ENCODE results near the gene TMEM203. TPM values are rescaled to one million over a fixed set of nuclear protein-coding genes. Genes with fewer than 3 reads are reported as not detected.
A peak's percentile ranks its signal among the peaks of the same experiment; 100 is the strongest.

TMEM203 gene
- polyA plus RNA-seq, 1 of the 3 experiments (the other 2 are of a cell fraction): 55.6 TPM

DNA sequence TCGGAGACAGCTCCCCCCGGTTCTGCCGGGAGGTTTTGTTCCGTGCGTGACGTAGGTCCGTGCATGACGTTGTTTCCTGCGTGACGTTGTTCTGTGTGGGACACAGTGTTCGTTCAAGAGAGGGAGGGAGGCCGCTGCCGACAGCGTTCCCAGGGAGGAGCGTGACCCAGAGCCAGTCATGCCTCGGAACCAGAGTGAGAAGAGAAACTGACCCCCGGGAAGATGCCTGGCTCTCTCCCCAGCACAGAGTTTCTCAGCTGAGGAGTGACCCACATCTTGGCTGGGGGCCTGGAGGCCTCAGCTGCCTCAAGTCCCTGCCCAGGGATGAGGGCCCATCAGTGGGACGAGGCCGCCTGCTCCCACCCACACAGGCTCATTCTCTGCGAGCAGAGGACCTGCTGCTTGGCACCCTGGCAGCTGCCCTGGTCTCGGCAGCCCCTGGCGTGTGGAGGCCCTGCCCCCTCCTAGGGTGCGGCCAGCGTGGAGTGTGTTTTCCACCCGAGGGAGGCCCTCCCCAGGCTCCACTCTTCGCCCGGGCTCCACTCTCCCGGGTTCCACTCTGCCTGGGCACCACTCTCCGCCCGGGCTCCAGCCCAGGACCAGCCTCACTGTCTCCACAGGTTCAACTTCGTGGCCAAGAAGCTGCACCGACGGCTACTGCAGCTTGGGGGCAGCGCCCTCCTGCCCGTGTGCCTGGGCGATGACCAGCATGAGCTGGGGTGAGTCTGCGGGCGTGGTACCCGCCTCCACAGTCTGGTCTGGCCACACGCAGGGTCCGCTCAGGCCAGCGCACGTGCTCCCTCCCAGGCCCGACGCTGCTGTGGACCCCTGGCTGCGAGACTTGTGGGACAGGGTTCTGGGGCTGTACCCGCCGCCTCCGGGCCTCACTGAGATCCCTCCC is 8.0 kb upstream of the TMEM203 start:
- CTCF ChIA-PET: interaction anchor here (0.9 to 1.9 kb wide), 5 partner anchors 14 to 305 kb away, joined by 3 to 6 read pairs (median 4); partner anchors contain the start of gene RNF224
- Histone ChIP-seq H3K9me2 (no peaks in the 10 kb centered on the region), H3K36me3 (replicated peaks in 1 of 2; ENCODE audit: control insufficient read depth in 1 of 2, insufficient read depth in 2 of 2, low read length in 1 of 2) (peaks cover 0 to 14% of the 10 kb centered on the region in 2 experiments), H3K9me3 (no peaks in the 10 kb centered on the region), H3K27me3 (ENCODE audit: insufficient read depth) (no peaks in the 10 kb centered on the region), H3K79me2 (ENCODE audit: insufficient read depth) (peaks cover 1% of the 10 kb centered on the region; the same call in 1 of the 2 replicates), H4K20me1 (ENCODE audit: insufficient read depth) (no peaks in the 10 kb centered on the region), H3K9ac (no peak overlapping the region), H2AFZ (ENCODE audit: low read depth) (no peak overlapping the region), H3K4me1 (ENCODE audit: control insufficient read depth in 1 of 2, insufficient read depth in 2 of 2, low read depth in 1 of 2, low read length in 1 of 2) (no peaks in the 10 kb centered on the region), H3K4me2 (no peak overlapping the region), H3K27ac (ENCODE audit: low read depth in 2 of 2, low read length in 1 of 2) (no peak overlapping the region), H3K4me3 (ENCODE audit: low read depth in 2 of 2, low read length in 1 of 2) (no peak overlapping the region), H3F3A (replicated peaks; ENCODE audit: insufficient read depth) (no peaks in the 10 kb centered on the region)
- TF ChIP-seq CTCF (IDR thresholded peaks at IDR 0.05): peak; percentile 24; the same call in 1 of the 2 replicates
- TF ChIP-seq, protein P1, sequence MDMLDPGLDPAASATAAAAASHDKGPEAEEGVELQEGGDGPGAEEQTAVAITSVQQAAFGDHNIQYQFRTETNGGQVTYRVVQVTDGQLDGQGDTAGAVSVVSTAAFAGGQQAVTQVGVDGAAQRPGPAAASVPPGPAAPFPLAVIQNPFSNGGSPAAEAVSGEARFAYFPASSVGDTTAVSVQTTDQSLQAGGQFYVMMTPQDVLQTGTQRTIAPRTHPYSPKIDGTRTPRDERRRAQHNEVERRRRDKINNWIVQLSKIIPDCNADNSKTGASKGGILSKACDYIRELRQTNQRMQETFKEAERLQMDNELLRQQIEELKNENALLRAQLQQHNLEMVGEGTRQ (IDR thresholded peaks at IDR 0.05; ENCODE audit: borderline replicate concordance, low read depth, low read length): no peak
- peak; percentile 58 for DNase-seq
- POLR2A ChIA-PET: interaction anchor here (1.3 to 1.9 kb wide), 2 partner anchors 13 to 27 kb away, joined by 3 to 6 read pairs; partner anchors contain the start of genes TPRN and TUBB4B
- WGBS (ENCODE audit: low lambda C conversion rate): 94% methylated on average over 25 of the region's 49 CpGs

DNA sequence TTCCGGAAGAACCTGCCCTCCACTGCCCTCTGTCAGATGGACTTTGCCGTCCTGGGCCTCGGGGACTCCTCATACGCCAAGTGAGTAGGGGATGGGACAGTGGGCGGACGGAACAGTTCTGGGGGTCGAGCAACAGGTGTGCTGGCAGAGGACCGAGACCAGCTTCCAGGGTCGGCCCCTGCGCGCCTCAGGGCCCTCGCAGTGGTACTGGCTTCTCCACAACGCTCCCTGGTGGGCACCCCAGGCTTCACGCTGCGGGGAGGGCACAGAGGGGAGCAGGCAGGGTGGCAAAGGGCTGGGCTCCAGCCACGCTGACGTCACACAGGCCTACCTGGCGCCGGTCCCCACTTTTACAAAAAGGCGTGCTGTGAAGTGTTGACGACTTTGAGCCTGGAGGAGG is 7.1 kb upstream of the TMEM203 start:
- Histone ChIP-seq H3K4me2 (no peak overlapping the region), H3K36me3 (replicated peaks in 1 of 2; ENCODE audit: control insufficient read depth in 1 of 2, insufficient read depth in 2 of 2, low read length in 1 of 2) (peaks cover 0 to 14% of the 10 kb centered on the region in 2 experiments), H3K4me3 (ENCODE audit: low read depth in 2 of 2, low read length in 1 of 2) (no peak overlapping the region), H3K9me3 (no peaks in the 10 kb centered on the region), H3K4me1 (ENCODE audit: control insufficient read depth in 1 of 2, insufficient read depth in 2 of 2, low read depth in 1 of 2, low read length in 1 of 2) (no peaks in the 10 kb centered on the region), H3K9me2 (no peaks in the 10 kb centered on the region), H3K27ac (ENCODE audit: low read depth in 2 of 2, low read length in 1 of 2) (no peak overlapping the region), H3K27me3 (ENCODE audit: insufficient read depth) (no peaks in the 10 kb centered on the region), H3K9ac (no peak overlapping the region), H3K79me2 (ENCODE audit: insufficient read depth) (peaks cover 8% of the 10 kb centered on the region; the same call in 1 of the 2 replicates), H4K20me1 (ENCODE audit: insufficient read depth) (no peaks in the 10 kb centered on the region), H2AFZ (ENCODE audit: low read depth) (no peak overlapping the region), H3F3A (replicated peaks; ENCODE audit: insufficient read depth) (no peaks in the 10 kb centered on the region)
- ChIA-PET POLR2A (interaction anchor here (1.9 kb wide), 1 partner anchor 28 kb away, joined by 6 read pairs; the partner anchor contains the start of gene TUBB4B), CTCF (interaction anchor here (1.6 to 3.6 kb wide), 3 partner anchors 14 to 24 kb away, joined by 3 to 13 read pairs (median 4); partner anchors contain the start of gene RNF224)
- WGBS (ENCODE audit: low lambda C conversion rate): 91% methylated on average over 17 of the region's 21 CpGs
- TF ChIP-seq, protein P1 (IDR thresholded peaks at IDR 0.05; ENCODE audit: borderline replicate concordance, low read depth, low read length): no peak
- no peak for TF ChIP-seq ZBTB33 (IDR thresholded peaks at IDR 0.05; ENCODE audit: borderline replicate concordance, low read depth)
- no peak for DNase-seq
